H1 (cell line): ENCODE data around the gene NCAM1. TPM values are rescaled to one million over a fixed set of nuclear protein-coding genes. Genes with fewer than 3 reads are reported as not detected.

ENCODE experiments used
- NANOG ChIP-seq: IDR thresholded peaks from 2 replicates; pipeline ENCODE4 v1.6.1; 2011; ENCODE audit warnings: low read length, low read depth, mild to moderate bottlenecking, inconsistent platforms; ENCODE audit not compliant: insufficient read depth, poor library complexity, severe bottlenecking
- polyA plus RNA-seq, 7 experiments: library from polyadenylated mRNA; depleted of rRNA in 3 of 7; stranded (reverse) in 5 of 7; unstranded in 2 of 7; fragments of >200 nt in 5 of 7; fragments of 200-250 nt in 2 of 7; gene quantifications; 1 replicate in 5 of 7; 2 replicates in 1 of 7; 4 replicates in 1 of 7; pipeline versions ENCODE4 v1.2.1 to v1.2.3, GENCODE V29; 2011 to 2013; ENCODE audit warnings: missing spikeins in 2 of 7, mixed read lengths in 2 of 7
- total RNA-seq: library from RNA; stranded (reverse); fragmentation: NEBNext Ultra II Directional; extraction: Animal tissue kit (Norgen Biotek cat#: 25700); gene quantifications from 2 replicates; pipeline ENCODE4 v1.2.1, GENCODE V29; 2021

The NCAM1 gene
- total and polyA plus RNA-seq, 2 of the 8 experiments (the other 6 are each of a cell fraction or from before 2014, with no cell fraction given), result 3.1 to 4.3 TPM

- TF ChIP-seq NANOG, result no peak
Measured at GRCh38 chr11:113283881-113284280, 322.7 kb downstream of the NCAM1 start (continued).
